ENCODE results near the gene TRPC3. TPM values are rescaled to one million over a fixed set of nuclear protein-coding genes. Genes with fewer than 3 reads are reported as not detected.

TRPC3 gene
- total and polyA plus RNA-seq, 4 donors = 0.06 to 0.33 (median 0.09) TPM

GRCh38 chr4:121885115-121885514 lies 66.7 kb downstream of the TRPC3 start:
- no peaks in the 10 kb centered on the region for H3K27me3 ChIP-seq (ENCODE audit: control insufficient read depth in 4 of 4, insufficient read depth in 4 of 4, low read length in 3 of 4)
- 86% methylated on average over 2 of the region's 2 CpGs for WGBS
- H3K4me3 ChIP-seq (ENCODE audit: low read depth in 1 of 3, low read length in 3 of 3) = no peak overlapping the region
- no peak overlapping the region for H3K9ac ChIP-seq (ENCODE audit: low read depth in 1 of 2, low read length in 2 of 2)
- DNase-seq (ENCODE audit: low spot score) = no peak
- no peaks in the 10 kb centered on the region for H3K4me1 ChIP-seq (ENCODE audit: control insufficient read depth in 4 of 4, insufficient read depth in 4 of 4, low read length in 3 of 4)
- H3K9me3 ChIP-seq (ENCODE audit: control insufficient read depth in 4 of 4, low read length in 3 of 4) = no peaks in the 10 kb centered on the region
- H3K27ac ChIP-seq (ENCODE audit: low read depth in 1 of 2, low read length in 2 of 2) = no peak overlapping the region
- no peaks in the 10 kb centered on the region for H3K36me3 ChIP-seq (ENCODE audit: control insufficient read depth in 4 of 4, insufficient read depth in 3 of 4, low read depth in 1 of 4, low read length in 3 of 4)
- TF ChIP-seq ATF3 (IDR thresholded peaks at IDR 0.05) = no peak
- no peak for TF ChIP-seq RXRA (IDR thresholded peaks at IDR 0.05)
- TF ChIP-seq CTCF (IDR thresholded peaks at IDR 0.05; ENCODE audit: low read depth, low read length, missing input control) = no peak
- TF ChIP-seq SP1 (IDR thresholded peaks at IDR 0.05) = no peak
- TF ChIP-seq EGR1 (IDR thresholded peaks at IDR 0.05; ENCODE audit: low read depth in 2 of 2) = no peak
- no peak for TF ChIP-seq TAF1 (conservative IDR thresholded peaks at IDR 0.05)
- no peak for TF ChIP-seq HNF4G (IDR thresholded peaks at IDR 0.05)
- no peak for TF ChIP-seq NR2F2 (IDR thresholded peaks at IDR 0.05)
- no peak for TF ChIP-seq REST (IDR thresholded peaks at IDR 0.05)
- TF ChIP-seq JUND (IDR thresholded peaks at IDR 0.05) = no peak
- TF ChIP-seq ZBTB33 (IDR thresholded peaks at IDR 0.05) = no peak
- TF ChIP-seq MAX (IDR thresholded peaks at IDR 0.05) = no peak
- no peak for TF ChIP-seq GABPA (IDR thresholded peaks at IDR 0.05 in 1 of 2, conservative IDR thresholded peaks at IDR 0.05 in 1 of 2)
- TF ChIP-seq FOXA1 (IDR thresholded peaks at IDR 0.05) = no peak
- TF ChIP-seq FOXA2 (IDR thresholded peaks at IDR 0.05) = no peak
- no peak for TF ChIP-seq RAD21 (IDR thresholded peaks at IDR 0.05)

GRCh38 chr4:121881158-121881557 lies 70.7 kb downstream of the TRPC3 start:
- H3K27ac ChIP-seq (ENCODE audit: low read depth in 1 of 2, low read length in 2 of 2) = no peak overlapping the region
- DNase-seq (ENCODE audit: low spot score) = no peak
- WGBS = 65% methylated on average over 3 of the region's 3 CpGs
- H3K4me1 ChIP-seq (ENCODE audit: control insufficient read depth in 4 of 4, insufficient read depth in 4 of 4, low read length in 3 of 4) = no peaks in the 10 kb centered on the region
- no peaks in the 10 kb centered on the region for H3K36me3 ChIP-seq (ENCODE audit: control insufficient read depth in 4 of 4, insufficient read depth in 3 of 4, low read depth in 1 of 4, low read length in 3 of 4)
- TF ChIP-seq TAF1 (conservative IDR thresholded peaks at IDR 0.05) (no peak), SP1 (IDR thresholded peaks at IDR 0.05) (no peak), FOXA2 (IDR thresholded peaks at IDR 0.05) (no peak)
- peaks cover 0 to 4% (median 0%) of the 10 kb centered on the region in 4 donors for H3K27me3 ChIP-seq (ENCODE audit: control insufficient read depth in 4 of 4, insufficient read depth in 4 of 4, low read length in 3 of 4)
- no peaks in the 10 kb centered on the region for H3K9me3 ChIP-seq (ENCODE audit: control insufficient read depth in 4 of 4, low read length in 3 of 4)
- no peak overlapping the region for H3K4me3 ChIP-seq (ENCODE audit: low read depth in 1 of 3, low read length in 3 of 3)
- H3K9ac ChIP-seq (ENCODE audit: low read depth in 1 of 2, low read length in 2 of 2) = no peak overlapping the region

Measured in liver (tissue), 9 donors.